Cardiac muscle cell (in vitro differentiated cells and primary cell): Measurements from ENCODE around the gene NFKBIZ. TPM values are rescaled to one million over a fixed set of nuclear protein-coding genes. Genes with fewer than 3 reads are reported as not detected.
A peak's percentile ranks its signal among the peaks of the same experiment; 100 is the strongest.

Experiments used
- DNase-seq, 2 donors: peaks; one replicate each; pipeline versions ENCODE4 v3.0.0 to v3.0.0-alpha.2; 2010 to 2017; ENCODE audit warnings: low read depth in 1 of 2, low spot score in 1 of 2
- H3K27ac ChIP-seq: fragments of 200-600 bp; sonication (generic); 2 replicates; pipeline ENCODE4 v1.5.1; 2016
- H3K27me3 ChIP-seq: fragments of 200-600 bp; sonication (generic); 2 replicates; pipeline ENCODE4 v1.6.0; 2016; ENCODE audit warnings: control low read depth
- H3K36me3 ChIP-seq: fragments of 200-600 bp; sonication (generic); 2 replicates; pipeline ENCODE4 v1.5.1; 2016; ENCODE audit warnings: control low read depth
- H3K4me1 ChIP-seq: fragments of 200-600 bp; sonication (generic); 2 replicates; pipeline ENCODE4 v1.8.1; 2017; ENCODE audit warnings: low read depth, mild to moderate bottlenecking, mixed run types
- H3K4me3 ChIP-seq: fragments of 200-600 bp; sonication (generic); 2 replicates; pipeline ENCODE4 v1.5.1; 2016; ENCODE audit warnings: mild to moderate bottlenecking
- H3K9me3 ChIP-seq: fragments of 200-600 bp; sonication (generic); 2 replicates; pipeline ENCODE4 v1.5.1; 2017; ENCODE audit warnings: low read depth, mild to moderate bottlenecking, control low read depth
- CTCF ChIP-seq: IDR thresholded peaks from 2 replicates; pipeline ENCODE4 v1.5.1; 2012; ENCODE audit warnings: low read depth, mild to moderate bottlenecking, low read length
- polyA plus RNA-seq: library from polyadenylated mRNA; unstranded; fragments of >200 nt; fragmentation: Nextera tagmentation; extraction: Ambion mirVana; gene quantifications from 2 replicates; pipeline ENCODE4 v1.2.1, GENCODE V29; 2016
- total RNA-seq: library from RNA; depleted of rRNA; stranded (reverse); fragments of >200 nt; gene quantifications from 2 replicates; pipeline ENCODE4 v1.2.3, GENCODE V29; 2016

NFKBIZ gene
- total and polyA plus RNA-seq, 2 experiments from 2014 or later, result 15.4 to 86.5 TPM

GRCh38 chr3:101840066-101840465, 9.2 kb upstream of the NFKBIZ start:
- Histone ChIP-seq H3K4me1 (peaks cover 18% of the 10 kb centered on the region), H3K27me3 (no peaks in the 10 kb centered on the region), H3K9me3 (no peaks in the 10 kb centered on the region), H3K4me3 (no peak overlapping the region), H3K36me3 (no peaks in the 10 kb centered on the region), H3K27ac (no peak overlapping the region)
- no peak for DNase-seq
- TF ChIP-seq CTCF, result no peak

GRCh38 chr3:101842245-101842934, 6.9 kb upstream of the NFKBIZ start:
- H3K4me3 ChIP-seq, result no peak overlapping the region
- H3K27me3 ChIP-seq, result no peaks in the 10 kb centered on the region
- no peak for TF ChIP-seq CTCF
- H3K4me1 ChIP-seq, result peaks cover 18% of the 10 kb centered on the region
- no peaks in the 10 kb centered on the region for H3K36me3 ChIP-seq
- DNase-seq, result peak in 1 of 2 donors; percentile 33
- peak overlapping the region; percentile 68 for H3K27ac ChIP-seq
- no peaks in the 10 kb centered on the region for H3K9me3 ChIP-seq

GRCh38 chr3:101842935-101843330, 6.4 kb upstream of the NFKBIZ start:
- TF ChIP-seq CTCF, result no peak

GRCh38 chr3:101845425-101845824, 3.9 kb upstream of the NFKBIZ start:
- no peaks in the 10 kb centered on the region for H3K36me3 ChIP-seq
- H3K9me3 ChIP-seq, result no peaks in the 10 kb centered on the region
- H3K4me1 ChIP-seq, result peaks cover 13% of the 10 kb centered on the region
- H3K27ac ChIP-seq, result no peak overlapping the region
- H3K4me3 ChIP-seq, result no peak overlapping the region
- no peaks in the 10 kb centered on the region for H3K27me3 ChIP-seq
- DNase-seq, result no peak
- TF ChIP-seq CTCF, result no peak

More at GRCh38 chr3:101842935-101843330, 6.4 kb upstream of the NFKBIZ start:
- no peak for DNase-seq
- H3K4me1 ChIP-seq, result peaks cover 18% of the 10 kb centered on the region
- no peaks in the 10 kb centered on the region for H3K27me3 ChIP-seq
- no peaks in the 10 kb centered on the region for H3K9me3 ChIP-seq
- H3K36me3 ChIP-seq, result no peaks in the 10 kb centered on the region
- no peak overlapping the region for H3K4me3 ChIP-seq
- H3K27ac ChIP-seq, result no peak overlapping the region

GRCh38 chr3:101846709-101847108, 2.6 kb upstream of the NFKBIZ start:
- Histone ChIP-seq H3K27ac (no peak overlapping the region), H3K4me1 (peaks cover 13% of the 10 kb centered on the region), H3K9me3 (no peaks in the 10 kb centered on the region), H3K36me3 (no peaks in the 10 kb centered on the region), H3K27me3 (no peaks in the 10 kb centered on the region), H3K4me3 (no peak overlapping the region)
- no peak for DNase-seq
- TF ChIP-seq CTCF, result no peak

- no peak overlapping the region for H3K27ac ChIP-seq
- peaks cover 14% of the 10 kb centered on the region for H3K4me1 ChIP-seq
- DNase-seq, result no peak
- H3K9me3 ChIP-seq, result no peaks in the 10 kb centered on the region
- no peaks in the 10 kb centered on the region for H3K27me3 ChIP-seq
- peaks cover 5% of the 10 kb centered on the region for H3K36me3 ChIP-seq
- no peak overlapping the region for H3K4me3 ChIP-seq
- no peak for TF ChIP-seq CTCF
Measured at GRCh38 chr3:101847328-101847727, 2.0 kb upstream of the NFKBIZ start.
